Liver (tissue), 9 donors: ENCODE measurements around the gene FXYD2. TPM values are rescaled to one million over a fixed set of nuclear protein-coding genes. Genes with fewer than 3 reads are reported as not detected.

Experiments
- DNase-seq: peaks from one replicate; pipeline ENCODE4 v3.0.0-alpha.2; 2017; ENCODE audit warnings: low spot score
- H3K27ac ChIP-seq, 2 donors: one replicate each; pipeline ENCODE4 v1.7.0; 2013; ENCODE audit warnings: inconsistent platforms in 2 of 2, low read length in 2 of 2, control low read depth in 1 of 2, low read depth in 1 of 2, mild to moderate bottlenecking in 1 of 2
- H3K27me3 ChIP-seq, 4 donors: one replicate each; pipeline versions ENCODE4 v1.6.1 to v1.7.0; 2013; ENCODE audit warnings: low read length in 3 of 4, inconsistent platforms in 1 of 4, mild to moderate bottlenecking in 1 of 4, moderate library complexity in 1 of 4; ENCODE audit not compliant: control insufficient read depth in 4 of 4, insufficient read depth in 4 of 4
- H3K36me3 ChIP-seq, 4 donors: one replicate each; pipeline versions ENCODE4 v1.6.1 to v1.7.0; 2013; ENCODE audit warnings: low read length in 3 of 4, mild to moderate bottlenecking in 3 of 4, low read depth in 1 of 4, moderate library complexity in 1 of 4; ENCODE audit not compliant: control insufficient read depth in 4 of 4, insufficient read depth in 3 of 4
- H3K4me1 ChIP-seq, 4 donors: one replicate each; pipeline versions ENCODE4 v1.6.1 to v1.7.0; 2013; ENCODE audit warnings: low read length in 3 of 4, mild to moderate bottlenecking in 3 of 4, moderate library complexity in 1 of 4; ENCODE audit not compliant: control insufficient read depth in 4 of 4, insufficient read depth in 4 of 4
- H3K4me3 ChIP-seq, 3 donors: one replicate each; pipeline versions ENCODE4 v1.6.1 to v1.7.0; 2013; ENCODE audit warnings: low read length in 3 of 3, control low read depth in 1 of 3, low read depth in 1 of 3, mild to moderate bottlenecking in 1 of 3
- H3K9ac ChIP-seq, 2 donors: one replicate each; pipeline ENCODE4 v1.7.0; 2013; ENCODE audit warnings: low read length in 2 of 2, mild to moderate bottlenecking in 2 of 2, moderate library complexity in 2 of 2, control low read depth in 1 of 2, low read depth in 1 of 2
- H3K9me3 ChIP-seq, 4 donors: one replicate each; pipeline versions ENCODE4 v1.6.1 to v1.7.0; 2013; ENCODE audit warnings: low read length in 3 of 4; ENCODE audit not compliant: control insufficient read depth in 4 of 4
- ATF3 ChIP-seq: IDR thresholded peaks from 2 replicates; pipeline ENCODE4 v1.6.1; 2016; ENCODE audit warnings: antibody characterized with exemption
- CTCF ChIP-seq: fragments of 150-350 bp; IDR thresholded peaks from 2 replicates; pipeline ENCODE4 v1.5.1; 2017; ENCODE audit warnings: improper control_type of control experiment, low read depth, low read length; ENCODE audit not compliant: missing input control
- EGR1 ChIP-seq, 2 donors: IDR thresholded peaks; 2 replicates each; pipeline ENCODE4 v1.6.1; 2016 to 2018; ENCODE audit warnings: antibody characterized with exemption in 2 of 2, low read depth in 2 of 2
- FOXA1 ChIP-seq: IDR thresholded peaks from 2 replicates; pipeline ENCODE4 v1.6.1; 2016; ENCODE audit warnings: antibody characterized with exemption
- FOXA2 ChIP-seq: IDR thresholded peaks from 2 replicates; pipeline ENCODE4 v1.6.1; 2016; ENCODE audit warnings: antibody characterized with exemption
- GABPA ChIP-seq, 2 donors: IDR thresholded peaks in 1 of 2; conservative IDR thresholded peaks in 1 of 2; 2 replicates each; pipeline ENCODE4 v1.6.1; 2016; ENCODE audit warnings: antibody characterized with exemption in 2 of 2, mild to moderate bottlenecking in 1 of 2, moderate library complexity in 1 of 2
- HNF4A ChIP-seq, 2 donors: conservative IDR thresholded peaks; 2 replicates each; pipeline ENCODE4 v1.6.1; 2016; ENCODE audit warnings: antibody characterized with exemption in 2 of 2, mild to moderate bottlenecking in 2 of 2
- HNF4G ChIP-seq: IDR thresholded peaks from 2 replicates; pipeline ENCODE4 v1.6.1; 2016; ENCODE audit warnings: antibody characterized with exemption
- JUND ChIP-seq, 2 donors: IDR thresholded peaks; 2 replicates each; pipeline ENCODE4 v1.6.1; 2016; ENCODE audit warnings: antibody characterized with exemption in 2 of 2
- MAX ChIP-seq: IDR thresholded peaks from 2 replicates; pipeline ENCODE4 v1.6.1; 2016; ENCODE audit warnings: antibody characterized with exemption
- NR2F2 ChIP-seq: IDR thresholded peaks from 2 replicates; pipeline ENCODE4 v1.6.1; 2016; ENCODE audit warnings: antibody characterized with exemption
- RAD21 ChIP-seq, 2 donors: IDR thresholded peaks; 2 replicates each; pipeline ENCODE4 v1.6.1; 2016; ENCODE audit warnings: antibody characterized with exemption in 2 of 2, mild to moderate bottlenecking in 2 of 2
- REST ChIP-seq: IDR thresholded peaks from 2 replicates; pipeline ENCODE4 v1.6.1; 2016; ENCODE audit warnings: antibody characterized with exemption, mild to moderate bottlenecking
- RXRA ChIP-seq, 2 donors: IDR thresholded peaks; 2 replicates each; pipeline ENCODE4 v1.6.1; 2017 to 2018; ENCODE audit warnings: antibody characterized with exemption in 2 of 2, mild to moderate bottlenecking in 1 of 2
- SP1 ChIP-seq: IDR thresholded peaks from 2 replicates; pipeline ENCODE4 v1.6.1; 2018; ENCODE audit warnings: antibody characterized with exemption, mild to moderate bottlenecking
- TAF1 ChIP-seq: conservative IDR thresholded peaks from 2 replicates; pipeline ENCODE4 v1.6.1; 2016; ENCODE audit warnings: antibody characterized with exemption, mild to moderate bottlenecking
- YY1 ChIP-seq: IDR thresholded peaks from 2 replicates; pipeline ENCODE4 v1.6.1; 2016; ENCODE audit warnings: antibody characterized with exemption, mild to moderate bottlenecking
- ZBTB33 ChIP-seq: IDR thresholded peaks from 2 replicates; pipeline ENCODE4 v1.6.1; 2016; ENCODE audit warnings: antibody characterized with exemption
- WGBS: extraction: QIAGEN DNeasy Blood & Tissue Kit; methylation state at CpG from one replicate; pipeline ENCODE4 v1.1.7; 2013; 5-methylcytosine and 5-hydroxymethylcytosine counted together
- polyA plus RNA-seq, 2 donors: library from polyadenylated mRNA; stranded (reverse) in 1 of 2; unstranded in 1 of 2; fragments of 200-250 nt in 1 of 2; fragments of >200 nt in 1 of 2; fragmentation: Nextera tagmentation in 1 of 2; extraction: Ambion mirVana in 1 of 2; gene quantifications; one replicate each; pipeline versions ENCODE4 v1.2.1 to v1.2.3, GENCODE V29; 2013 to 2015
- total RNA-seq, 2 donors: library from RNA; depleted of rRNA; stranded (reverse); fragments of >200 nt; gene quantifications; one replicate each; pipeline ENCODE4 v1.2.3, GENCODE V29; 2014
- donor health status: healthy.
- donor health status: healthy.
- donor health status: healthy.
- donor health status: healthy.
- donor health status: healthy.

The FXYD2 gene
- total and polyA plus RNA-seq, 4 donors, result 20.2 to 105 (median 41.8) TPM

- TF ChIP-seq RXRA (IDR thresholded peaks at IDR 0.05) (no peak), GABPA (IDR thresholded peaks at IDR 0.05 in 1 of 2, conservative IDR thresholded peaks at IDR 0.05 in 1 of 2) (no peak), TAF1 (no peak), FOXA1 (no peak), FOXA2 (no peak), YY1 (no peak)
- WGBS, result 81% methylated on average over 15 of the region's 15 CpGs
- no peaks in the 10 kb centered on the region for H3K9me3 ChIP-seq
- peak overlapping the region in 1 of 2 donors; percentile 27 for H3K27ac ChIP-seq
- no peak overlapping the region for H3K9ac ChIP-seq
- no peak for DNase-seq
- H3K4me1 ChIP-seq, result peaks cover 0 to 15% (median 8%) of the 10 kb centered on the region in 4 donors
- H3K27me3 ChIP-seq, result peaks cover 0 to 10% (median 1%) of the 10 kb centered on the region in 4 donors
- no peak overlapping the region for H3K4me3 ChIP-seq
- H3K36me3 ChIP-seq, result no peaks in the 10 kb centered on the region
These were observed 48.7 kb upstream of the FXYD2 start for GRCh38 chr11:117872975-117873827.

- Histone ChIP-seq H3K9me3 (no peaks in the 10 kb centered on the region), H3K27me3 (peaks cover 0 to 10% (median 1%) of the 10 kb centered on the region in 4 donors), H3K4me1 (peaks cover 0 to 15% (median 8%) of the 10 kb centered on the region in 4 donors), H3K36me3 (no peaks in the 10 kb centered on the region), H3K4me3 (no peak overlapping the region), H3K9ac (no peak overlapping the region), H3K27ac (peak overlapping the region in 1 of 2 donors; percentile 27)
- 56% methylated on average over 12 of the region's 12 CpGs for WGBS
- DNase-seq, result no peak
- peak; percentile 11 for TF ChIP-seq SP1
- TF ChIP-seq EGR1 (IDR thresholded peaks at IDR 0.05; ENCODE audit: low read depth in 2 of 2), result no peak
- TF ChIP-seq NR2F2, result peak; percentile 92
- no peak for TF ChIP-seq HNF4A (conservative IDR thresholded peaks at IDR 0.05)
These were observed 47.9 kb upstream of the FXYD2 start for GRCh38 chr11:117872420-117872961.

GRCh38 chr11:117871784-117872183 is 47.2 kb upstream of the FXYD2 start:
- Histone ChIP-seq H3K4me3 (no peak overlapping the region), H3K27me3 (peaks cover 0 to 10% (median 1%) of the 10 kb centered on the region in 4 donors), H3K27ac (no peak overlapping the region), H3K36me3 (no peaks in the 10 kb centered on the region), H3K4me1 (peaks cover 0 to 15% (median 8%) of the 10 kb centered on the region in 4 donors), H3K9ac (no peak overlapping the region), H3K9me3 (no peaks in the 10 kb centered on the region)
- WGBS, result 72% methylated on average over 5 of the region's 5 CpGs
- no peak for DNase-seq
- TF ChIP-seq HNF4G, result no peak
- no peak for TF ChIP-seq JUND (IDR thresholded peaks at IDR 0.05)
- TF ChIP-seq FOXA1, result no peak
- no peak for TF ChIP-seq CTCF
- no peak for TF ChIP-seq MAX
- TF ChIP-seq HNF4A (conservative IDR thresholded peaks at IDR 0.05), result no peak
- no peak for TF ChIP-seq ZBTB33
- no peak for TF ChIP-seq ATF3
- no peak for TF ChIP-seq REST
- no peak for TF ChIP-seq NR2F2
- no peak for TF ChIP-seq RXRA (IDR thresholded peaks at IDR 0.05)
- TF ChIP-seq RAD21 (IDR thresholded peaks at IDR 0.05), result no peak
- no peak for TF ChIP-seq SP1
- TF ChIP-seq TAF1, result no peak
- no peak for TF ChIP-seq EGR1 (IDR thresholded peaks at IDR 0.05; ENCODE audit: low read depth in 2 of 2)
- no peak for TF ChIP-seq FOXA2
- TF ChIP-seq GABPA (IDR thresholded peaks at IDR 0.05 in 1 of 2, conservative IDR thresholded peaks at IDR 0.05 in 1 of 2), result no peak
- TF ChIP-seq YY1, result no peak
